K562 (cell line): ENCODE measurements around the gene DNASE1L1. TPM values are rescaled to one million over a fixed set of nuclear protein-coding genes. Genes with fewer than 3 reads are reported as not detected.

ENCODE experiments used
- ARID1B ChIP-seq: fragments of 450-650 bp; IDR thresholded peaks from 2 replicates; pipeline ENCODE4 v1.6.1; 2016; ENCODE audit warnings: antibody characterized with exemption, mild to moderate bottlenecking, inconsistent platforms
- FOXA1 ChIP-seq: fragments of 450-650 bp; IDR thresholded peaks from 2 replicates; pipeline ENCODE4 v1.6.1; 2016; ENCODE audit warnings: mild to moderate bottlenecking, borderline replicate concordance
- FOXJ3 ChIP-seq: sonication (generic); formaldehyde crosslinking; IDR thresholded peaks from 2 replicates; pipeline ENCODE4 v1.4.0; 2020; ENCODE audit warnings: mild to moderate bottlenecking, missing genetic modification reagents
- MXI1 ChIP-seq: IDR thresholded peaks from 2 replicates; pipeline ENCODE4 v1.6.1; 2011; ENCODE audit warnings: low read depth, mild to moderate bottlenecking, improper control_type of control experiment, low read length
- MYNN ChIP-seq, 2 experiments: sonication (generic); formaldehyde crosslinking in 1 of 2; IDR thresholded peaks; 2 replicates each; pipeline versions ENCODE4 v1.5.0 to v1.6.1; 2016 to 2020; ENCODE audit warnings: antibody characterized with exemption in 1 of 2, missing genetic modification reagents in 1 of 2
- NBN ChIP-seq: fragments of 450-650 bp; IDR thresholded peaks from 2 replicates; pipeline ENCODE4 v1.6.1; 2016; ENCODE audit warnings: low read depth, mild to moderate bottlenecking
- NONO ChIP-seq, 2 experiments: fragments of 200-400 bp in 1 of 2; fragments of 450-650 bp in 1 of 2; formaldehyde crosslinking in 1 of 2; IDR thresholded peaks; 2 replicates each; pipeline ENCODE4 v1.6.1; 2017; ENCODE audit warnings: low read depth in 2 of 2, mild to moderate bottlenecking in 2 of 2, moderate library complexity in 2 of 2, low read length in 1 of 2
- PML ChIP-seq: IDR thresholded peaks from 2 replicates; pipeline ENCODE4 v1.6.1; 2012; ENCODE audit warnings: low read length, inconsistent platforms
- REST ChIP-seq, 2 experiments: fragments of 450-650 bp; formaldehyde crosslinking in 1 of 2; IDR thresholded peaks; 2 replicates each; pipeline versions ENCODE4 v1.4.0 to v1.6.1; 2014 to 2020; ENCODE audit warnings: mild to moderate bottlenecking in 2 of 2, borderline replicate concordance in 1 of 2, low read depth in 1 of 2
- SIN3A ChIP-seq, 2 experiments: fragments of 150-350 bp in 1 of 2; IDR thresholded peaks; 2 replicates each; pipeline ENCODE4 v1.6.1; 2011 to 2016; ENCODE audit warnings: borderline replicate concordance in 2 of 2, low read depth in 2 of 2, low read length in 2 of 2, mild to moderate bottlenecking in 2 of 2, moderate library complexity in 2 of 2; ENCODE audit not compliant: control insufficient read depth in 1 of 2
- STAT5A ChIP-seq: IDR thresholded peaks from 2 replicates; pipeline ENCODE4 v1.6.1; 2012; ENCODE audit warnings: low read length, inconsistent platforms, borderline replicate concordance
- ZNF121 ChIP-seq: sonication (generic); formaldehyde crosslinking; conservative IDR thresholded peaks from 2 replicates; pipeline ENCODE4 v1.8.0; 2022; ENCODE audit warnings: missing genetic modification reagents
- ZNF133 ChIP-seq: fragments of 250-450 bp; sonication (Bioruptor Pico); IDR thresholded peaks from 2 replicates; pipeline ENCODE4 v1.4.0; 2020; ENCODE audit warnings: mild to moderate bottlenecking
- ZNF280B ChIP-seq: fragments of 250-450 bp; sonication (Bioruptor Pico); IDR thresholded peaks from 2 replicates; pipeline ENCODE4 v1.5.1; 2021; ENCODE audit warnings: mild to moderate bottlenecking
- ZNF586 ChIP-seq: fragments of 450-650 bp; formaldehyde crosslinking; conservative IDR thresholded peaks from 2 replicates; pipeline ENCODE4 v1.4.0; 2020; ENCODE audit warnings: mild to moderate bottlenecking, moderate library complexity
- polyA plus RNA-seq, 8 experiments: library from polyadenylated mRNA; depleted of rRNA in 4 of 8; stranded (reverse) in 5 of 8; unstranded in 3 of 8; fragments of >200 nt; fragmentation: Nextera tagmentation in 2 of 8; fragmentation: Illumina TruSeq in 1 of 8; extraction: Ambion mirVana in 2 of 8; extraction: Trizol in 1 of 8; gene quantifications; 2 replicates each; pipeline versions ENCODE4 v1.2.1 to v1.2.3, GENCODE V29; 2011 to 2014; ENCODE audit warnings: inconsistent platforms in 1 of 8, missing spikeins in 1 of 8
- total RNA-seq, 7 experiments: library from RNA; depleted of rRNA in 6 of 7; stranded (reverse); fragments of >200 nt in 6 of 7; fragmentation: Illumina TruSeq in 2 of 7; extraction: Trizol in 2 of 7; gene quantifications; 2 replicates each; pipeline versions ENCODE4 v1.2.1 to v1.2.3, GENCODE V29; 2011 to 2021; ENCODE audit warnings: low replicate concordance in 1 of 7
- TF ChIP-seq, protein P1 (sequence below): fragments of 250-450 bp; sonication (Bioruptor Pico); IDR thresholded peaks from 2 replicates; pipeline ENCODE4 v1.4.0; 2020; ENCODE audit warnings: mild to moderate bottlenecking

The DNASE1L1 gene
- total and polyA plus RNA-seq, 9 of the 15 experiments (the other 6 are each of a cell fraction or from before 2014, with no cell fraction given), result 0.73 to 12.6 (median 7.9) TPM

- TF ChIP-seq REST (IDR thresholded peaks at IDR 0.05; ENCODE audit: borderline replicate concordance), result no peak
- TF ChIP-seq REST (CRISPR knock-in tag; IDR thresholded peaks at IDR 0.05; ENCODE audit: low read depth), result no peak
- TF ChIP-seq MXI1, result no peak
- TF ChIP-seq, protein P1, sequence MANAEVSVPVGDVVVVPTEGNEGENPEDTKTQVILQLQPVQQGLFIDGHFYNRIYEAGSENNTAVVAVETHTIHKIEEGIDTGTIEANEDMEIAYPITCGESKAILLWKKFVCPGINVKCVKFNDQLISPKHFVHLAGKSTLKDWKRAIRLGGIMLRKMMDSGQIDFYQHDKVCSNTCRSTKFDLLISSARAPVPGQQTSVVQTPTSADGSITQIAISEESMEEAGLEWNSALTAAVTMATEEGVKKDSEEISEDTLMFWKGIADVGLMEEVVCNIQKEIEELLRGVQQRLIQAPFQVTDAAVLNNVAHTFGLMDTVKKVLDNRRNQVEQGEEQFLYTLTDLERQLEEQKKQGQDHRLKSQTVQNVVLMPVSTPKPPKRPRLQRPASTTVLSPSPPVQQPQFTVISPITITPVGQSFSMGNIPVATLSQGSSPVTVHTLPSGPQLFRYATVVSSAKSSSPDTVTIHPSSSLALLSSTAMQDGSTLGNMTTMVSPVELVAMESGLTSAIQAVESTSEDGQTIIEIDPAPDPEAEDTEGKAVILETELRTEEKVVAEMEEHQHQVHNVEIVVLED (CRISPR knock-in tag), result no peak
- TF ChIP-seq ZNF121, result no peak
- TF ChIP-seq NONO (IDR thresholded peaks at IDR 0.05; ENCODE audit: low read depth in 2 of 2, low read length in 1 of 2), result 0 out of 4 replicates have a peak, but pooled peaks of 1 of the 2 experiments have one; percentile 36
- no peak for TF ChIP-seq FOXA1
- 0 out of 4 replicates have a peak, but pooled peaks of 1 of the 2 experiments have one; percentile 5 for TF ChIP-seq SIN3A (IDR thresholded peaks at IDR 0.05; ENCODE audit: borderline replicate concordance in 2 of 2, control insufficient read depth in 1 of 2, low read depth in 2 of 2, low read length in 2 of 2)
- no peak for TF ChIP-seq ZNF133 (CRISPR knock-in tag)
- TF ChIP-seq NBN, result no peak
- TF ChIP-seq ARID1B, result no peak
- TF ChIP-seq MYNN (IDR thresholded peaks at IDR 0.05), result no peak
- TF ChIP-seq MYNN (CRISPR knock-in tag; IDR thresholded peaks at IDR 0.05), result no peak
- TF ChIP-seq STAT5A, result no peak
- TF ChIP-seq ZNF586 (CRISPR knock-in tag), result no peak
- TF ChIP-seq FOXJ3 (CRISPR knock-in tag), result no peak
- no peak for TF ChIP-seq ZNF280B
- no peak for TF ChIP-seq PML
These were observed 38.6 kb downstream of the DNASE1L1 start (continued) for GRCh38 chrX:154370300-154371016.
